SK-N-SH treated with all-trans-retinoic acid at 6 μM for 48 hours (cell line): Measurements from ENCODE around the gene USH2A.

ENCODE experiments used
- ARNTL ChIP-seq: fragments of 450-650 bp; formaldehyde crosslinking; IDR thresholded peaks from 2 replicates; pipeline ENCODE4 v1.5.0; 2020; ENCODE audit warnings: low read depth, mild to moderate bottlenecking, moderate library complexity, borderline replicate concordance
- ESRRG ChIP-seq: fragments of 250-450 bp; sonication (Bioruptor Pico); IDR thresholded peaks from 2 replicates; pipeline ENCODE4 v1.6.1; 2021; ENCODE audit warnings: mild to moderate bottlenecking
- GLIS3 ChIP-seq: fragments of 250-450 bp; sonication (Bioruptor Pico); IDR thresholded peaks from 2 replicates; pipeline ENCODE4 v1.5.0; 2020; ENCODE audit warnings: mild to moderate bottlenecking, moderate library complexity
- RARB ChIP-seq: fragments of 250-450 bp; sonication (Bioruptor Pico); IDR thresholded peaks from 2 replicates; pipeline ENCODE4 v1.8.0; 2021; ENCODE audit warnings: mild to moderate bottlenecking, moderate library complexity
- SNAI2 ChIP-seq: fragments of 250-450 bp; sonication (Bioruptor Pico); IDR thresholded peaks from 2 replicates; pipeline ENCODE4 v1.5.0; 2020; ENCODE audit warnings: mild to moderate bottlenecking, moderate library complexity
- TCF4 ChIP-seq: fragments of 250-450 bp; sonication (Bioruptor Pico); IDR thresholded peaks from 2 replicates; pipeline ENCODE4 v1.8.0; 2021; ENCODE audit warnings: mild to moderate bottlenecking, moderate library complexity, borderline replicate concordance
- ZFP3 ChIP-seq: fragments of 250-450 bp; sonication (Bioruptor Pico); IDR thresholded peaks from 2 replicates; pipeline ENCODE4 v1.5.0; 2020; ENCODE audit warnings: mild to moderate bottlenecking, moderate library complexity
- ZFP30 ChIP-seq: fragments of 450-650 bp; formaldehyde crosslinking; IDR thresholded peaks from 2 replicates; pipeline ENCODE4 v1.5.0; 2022; ENCODE audit warnings: mild to moderate bottlenecking, moderate library complexity
- ZNF70 ChIP-seq: fragments of 450-650 bp; formaldehyde crosslinking; IDR thresholded peaks from 2 replicates; pipeline ENCODE4 v1.5.0; 2020; ENCODE audit warnings: mild to moderate bottlenecking, moderate library complexity
- ZNF8 ChIP-seq: fragments of 450-650 bp; formaldehyde crosslinking; IDR thresholded peaks from 2 replicates; pipeline ENCODE4 v1.5.0; 2020; ENCODE audit warnings: mild to moderate bottlenecking, moderate library complexity
- TF ChIP-seq, protein P1 (sequence below): fragments of 250-450 bp; sonication (Bioruptor Pico); IDR thresholded peaks from 2 replicates; pipeline ENCODE4 v1.5.1; 2021; ENCODE audit warnings: mild to moderate bottlenecking, moderate library complexity
- TF ChIP-seq, protein P2 (sequence below): fragments of 250-450 bp; sonication (Bioruptor Pico); IDR thresholded peaks from 2 replicates; pipeline ENCODE4 v1.8.0; 2020; ENCODE audit warnings: mild to moderate bottlenecking, moderate library complexity, borderline replicate concordance
- TF ChIP-seq, protein P3 (sequence below): fragments of 250-450 bp; sonication (Bioruptor Pico); IDR thresholded peaks from 2 replicates; pipeline ENCODE4 v1.5.0; 2020; ENCODE audit warnings: mild to moderate bottlenecking, moderate library complexity

DNA sequence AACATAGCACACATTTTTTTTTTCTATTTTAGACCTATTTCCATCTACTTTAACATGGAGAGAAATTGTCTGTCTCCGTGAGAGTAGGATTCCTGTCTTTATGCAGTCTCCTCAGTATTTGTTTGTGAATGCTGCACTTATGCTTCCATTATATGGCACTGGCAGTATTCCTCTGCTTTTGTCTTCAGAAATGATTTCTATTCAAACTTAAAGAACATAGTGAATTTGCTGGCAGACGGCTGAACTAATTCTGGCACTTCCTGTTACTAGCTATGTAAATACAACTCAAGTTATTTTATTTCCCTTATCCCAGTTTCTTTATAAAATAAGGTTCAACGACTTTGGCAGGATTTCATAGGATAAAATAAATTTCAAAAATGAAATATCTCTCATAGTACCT lies 810.9 kb downstream of the USH2A start:
- TF ChIP-seq, protein P1, sequence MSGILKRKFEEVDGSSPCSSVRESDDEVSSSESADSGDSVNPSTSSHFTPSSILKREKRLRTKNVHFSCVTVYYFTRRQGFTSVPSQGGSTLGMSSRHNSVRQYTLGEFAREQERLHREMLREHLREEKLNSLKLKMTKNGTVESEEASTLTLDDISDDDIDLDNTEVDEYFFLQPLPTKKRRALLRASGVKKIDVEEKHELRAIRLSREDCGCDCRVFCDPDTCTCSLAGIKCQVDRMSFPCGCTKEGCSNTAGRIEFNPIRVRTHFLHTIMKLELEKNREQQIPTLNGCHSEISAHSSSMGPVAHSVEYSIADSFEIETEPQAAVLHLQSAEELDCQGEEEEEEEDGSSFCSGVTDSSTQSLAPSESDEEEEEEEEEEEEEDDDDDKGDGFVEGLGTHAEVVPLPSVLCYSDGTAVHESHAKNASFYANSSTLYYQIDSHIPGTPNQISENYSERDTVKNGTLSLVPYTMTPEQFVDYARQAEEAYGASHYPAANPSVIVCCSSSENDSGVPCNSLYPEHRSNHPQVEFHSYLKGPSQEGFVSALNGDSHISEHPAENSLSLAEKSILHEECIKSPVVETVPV (CRISPR knock-in tag), result no peak
- no peak for TF ChIP-seq ARNTL (CRISPR knock-in tag)
- TF ChIP-seq ZFP3 (CRISPR knock-in tag), result no peak
- TF ChIP-seq RARB (CRISPR knock-in tag), result no peak
- no peak for TF ChIP-seq ZNF8
- TF ChIP-seq SNAI2 (CRISPR knock-in tag), result no peak
- TF ChIP-seq ZNF70 (CRISPR knock-in tag), result no peak
- TF ChIP-seq ESRRG (CRISPR knock-in tag), result no peak
- TF ChIP-seq, protein P2, sequence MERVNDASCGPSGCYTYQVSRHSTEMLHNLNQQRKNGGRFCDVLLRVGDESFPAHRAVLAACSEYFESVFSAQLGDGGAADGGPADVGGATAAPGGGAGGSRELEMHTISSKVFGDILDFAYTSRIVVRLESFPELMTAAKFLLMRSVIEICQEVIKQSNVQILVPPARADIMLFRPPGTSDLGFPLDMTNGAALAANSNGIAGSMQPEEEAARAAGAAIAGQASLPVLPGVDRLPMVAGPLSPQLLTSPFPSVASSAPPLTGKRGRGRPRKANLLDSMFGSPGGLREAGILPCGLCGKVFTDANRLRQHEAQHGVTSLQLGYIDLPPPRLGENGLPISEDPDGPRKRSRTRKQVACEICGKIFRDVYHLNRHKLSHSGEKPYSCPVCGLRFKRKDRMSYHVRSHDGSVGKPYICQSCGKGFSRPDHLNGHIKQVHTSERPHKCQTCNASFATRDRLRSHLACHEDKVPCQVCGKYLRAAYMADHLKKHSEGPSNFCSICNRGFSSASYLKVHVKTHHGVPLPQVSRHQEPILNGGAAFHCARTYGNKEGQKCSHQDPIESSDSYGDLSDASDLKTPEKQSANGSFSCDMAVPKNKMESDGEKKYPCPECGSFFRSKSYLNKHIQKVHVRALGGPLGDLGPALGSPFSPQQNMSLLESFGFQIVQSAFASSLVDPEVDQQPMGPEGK (CRISPR knock-in tag), result no peak
- TF ChIP-seq GLIS3 (CRISPR knock-in tag), result no peak
- TF ChIP-seq TCF4, result no peak
- TF ChIP-seq, protein P3, sequence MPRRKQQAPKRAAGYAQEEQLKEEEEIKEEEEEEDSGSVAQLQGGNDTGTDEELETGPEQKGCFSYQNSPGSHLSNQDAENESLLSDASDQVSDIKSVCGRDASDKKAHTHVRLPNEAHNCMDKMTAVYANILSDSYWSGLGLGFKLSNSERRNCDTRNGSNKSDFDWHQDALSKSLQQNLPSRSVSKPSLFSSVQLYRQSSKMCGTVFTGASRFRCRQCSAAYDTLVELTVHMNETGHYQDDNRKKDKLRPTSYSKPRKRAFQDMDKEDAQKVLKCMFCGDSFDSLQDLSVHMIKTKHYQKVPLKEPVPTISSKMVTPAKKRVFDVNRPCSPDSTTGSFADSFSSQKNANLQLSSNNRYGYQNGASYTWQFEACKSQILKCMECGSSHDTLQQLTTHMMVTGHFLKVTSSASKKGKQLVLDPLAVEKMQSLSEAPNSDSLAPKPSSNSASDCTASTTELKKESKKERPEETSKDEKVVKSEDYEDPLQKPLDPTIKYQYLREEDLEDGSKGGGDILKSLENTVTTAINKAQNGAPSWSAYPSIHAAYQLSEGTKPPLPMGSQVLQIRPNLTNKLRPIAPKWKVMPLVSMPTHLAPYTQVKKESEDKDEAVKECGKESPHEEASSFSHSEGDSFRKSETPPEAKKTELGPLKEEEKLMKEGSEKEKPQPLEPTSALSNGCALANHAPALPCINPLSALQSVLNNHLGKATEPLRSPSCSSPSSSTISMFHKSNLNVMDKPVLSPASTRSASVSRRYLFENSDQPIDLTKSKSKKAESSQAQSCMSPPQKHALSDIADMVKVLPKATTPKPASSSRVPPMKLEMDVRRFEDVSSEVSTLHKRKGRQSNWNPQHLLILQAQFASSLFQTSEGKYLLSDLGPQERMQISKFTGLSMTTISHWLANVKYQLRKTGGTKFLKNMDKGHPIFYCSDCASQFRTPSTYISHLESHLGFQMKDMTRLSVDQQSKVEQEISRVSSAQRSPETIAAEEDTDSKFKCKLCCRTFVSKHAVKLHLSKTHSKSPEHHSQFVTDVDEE (CRISPR knock-in tag), result no peak
- TF ChIP-seq ZFP30 (CRISPR knock-in tag), result no peak
